BLaER1 (cell line): ENCODE data around the gene PRELID1.

Experiments
- H3K27ac ChIP-seq: shearing (Covaris generic); formaldehyde crosslinking; 2 replicates; pipeline ENCODE4 v1.8.1; 2022
- H3K27me3 ChIP-seq: shearing (Covaris generic); formaldehyde crosslinking; 2 replicates; pipeline ENCODE4 v1.8.1; 2022
- H3K36me3 ChIP-seq: shearing (Covaris generic); formaldehyde crosslinking; 2 replicates; pipeline ENCODE4 v1.8.1; 2022
- H3K4me1 ChIP-seq: shearing (Covaris generic); formaldehyde crosslinking; 2 replicates; pipeline ENCODE4 v1.8.1; 2022
- H3K4me2 ChIP-seq: shearing (Covaris generic); formaldehyde crosslinking; 2 replicates; pipeline ENCODE4 v1.8.1; 2022
- H3K4me3 ChIP-seq: shearing (Covaris generic); formaldehyde crosslinking; 2 replicates; pipeline ENCODE4 v1.8.1; 2022
- H3K9ac ChIP-seq: shearing (Covaris generic); formaldehyde crosslinking; 2 replicates; pipeline ENCODE4 v1.8.1; 2022
- H3K9me3 ChIP-seq: shearing (Covaris generic); formaldehyde crosslinking; 2 replicates; pipeline ENCODE4 v1.8.1; 2022
- H4K20me1 ChIP-seq: shearing (Covaris generic); formaldehyde crosslinking; 2 replicates; pipeline ENCODE4 v1.8.1; 2022
- Cebpa-rat ChIP-seq: shearing (Covaris generic); IDR thresholded peaks from 2 replicates; pipeline ENCODE4 v1.8.1; 2022

Gene PRELID1

DNA sequence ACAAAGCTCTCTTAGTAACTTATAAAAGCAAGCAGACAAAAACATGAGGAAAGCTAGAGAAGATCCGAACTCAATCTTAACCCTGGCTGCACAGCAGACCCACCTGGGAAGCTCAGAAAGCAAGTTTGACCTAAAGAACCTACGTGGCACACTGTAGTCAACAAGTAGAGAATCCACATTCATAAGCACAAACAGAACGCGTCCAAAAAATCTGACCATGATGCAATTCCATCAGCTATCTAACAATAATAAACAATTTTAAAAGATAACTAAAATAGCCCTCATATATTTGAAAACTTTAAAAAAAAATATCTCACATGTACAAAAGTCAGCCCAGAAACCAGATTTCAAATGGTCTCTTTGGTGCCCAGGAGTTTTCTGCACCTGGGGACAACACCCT is 43.2 kb downstream of the PRELID1 start:
- Histone ChIP-seq H3K4me1 (peaks cover 40% of the 10 kb centered on the region), H3K27ac (no peak overlapping the region), H3K9me3 (no peaks in the 10 kb centered on the region), H3K4me2 (peak overlapping the region; percentile 18; the same call in 1 of the 2 replicates), H3K4me3 (no peak overlapping the region), H4K20me1 (peaks cover 63% of the 10 kb centered on the region), H3K36me3 (peaks cover 71% of the 10 kb centered on the region), H3K27me3 (no peaks in the 10 kb centered on the region), H3K9ac (peak overlapping the region; percentile 28; the same call in 1 of the 2 replicates)
- no peak for TF ChIP-seq Cebpa-rat

DNA sequence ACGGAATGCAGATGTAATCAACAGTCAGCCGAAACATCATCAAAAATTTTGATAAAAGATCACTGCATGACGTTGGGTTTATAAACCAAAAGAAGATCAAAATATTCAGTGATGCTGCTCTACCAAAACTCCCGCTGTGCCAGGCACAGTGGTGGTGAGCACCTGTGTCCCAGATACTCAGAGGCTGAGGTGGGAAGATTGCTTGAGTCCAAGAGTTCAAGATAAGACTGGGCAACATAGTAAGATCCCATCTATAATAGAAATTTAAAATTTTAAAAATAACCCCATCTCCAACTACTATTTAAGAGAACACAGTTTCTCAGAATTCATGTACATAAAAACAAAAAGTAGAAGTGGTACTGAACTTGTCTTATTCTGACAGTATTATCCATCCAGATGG is 44.1 kb downstream of the PRELID1 start:
- Histone ChIP-seq H3K27ac (no peak overlapping the region), H3K4me1 (peaks cover 47% of the 10 kb centered on the region), H3K4me2 (peak overlapping the region; percentile 18; the same call in 1 of the 2 replicates), H3K9ac (no peak overlapping the region), H3K27me3 (no peaks in the 10 kb centered on the region), H3K4me3 (no peak overlapping the region), H3K9me3 (no peaks in the 10 kb centered on the region), H4K20me1 (peaks cover 63% of the 10 kb centered on the region), H3K36me3 (peaks cover 63% of the 10 kb centered on the region)
- TF ChIP-seq Cebpa-rat: no peak

DNA sequence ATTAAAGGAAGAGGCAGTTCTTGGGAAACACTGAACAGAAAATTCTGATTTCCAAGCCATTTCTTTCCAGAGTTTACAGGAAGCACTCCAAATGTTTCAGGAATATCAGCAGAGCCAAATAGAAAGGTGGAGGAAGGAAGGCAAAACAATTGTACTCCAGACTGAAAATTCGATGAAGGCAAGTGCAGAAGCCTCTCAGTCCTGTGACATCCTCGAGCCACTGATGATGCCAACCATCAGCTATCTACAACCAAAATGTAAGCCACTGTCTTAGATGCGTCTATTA is 45.7 kb downstream of the PRELID1 start:
- Histone ChIP-seq H3K9ac (peak overlapping the region; percentile 98; the same call in 1 of the 2 replicates), H3K27me3 (no peaks in the 10 kb centered on the region), H3K4me2 (peak overlapping the region; percentile 96), H3K27ac (no peak overlapping the region), H3K4me3 (no peak overlapping the region), H3K36me3 (peaks cover 47% of the 10 kb centered on the region), H4K20me1 (peaks cover 63% of the 10 kb centered on the region), H3K4me1 (peaks cover 47% of the 10 kb centered on the region), H3K9me3 (no peaks in the 10 kb centered on the region)
- TF ChIP-seq Cebpa-rat: no peak

DNA sequence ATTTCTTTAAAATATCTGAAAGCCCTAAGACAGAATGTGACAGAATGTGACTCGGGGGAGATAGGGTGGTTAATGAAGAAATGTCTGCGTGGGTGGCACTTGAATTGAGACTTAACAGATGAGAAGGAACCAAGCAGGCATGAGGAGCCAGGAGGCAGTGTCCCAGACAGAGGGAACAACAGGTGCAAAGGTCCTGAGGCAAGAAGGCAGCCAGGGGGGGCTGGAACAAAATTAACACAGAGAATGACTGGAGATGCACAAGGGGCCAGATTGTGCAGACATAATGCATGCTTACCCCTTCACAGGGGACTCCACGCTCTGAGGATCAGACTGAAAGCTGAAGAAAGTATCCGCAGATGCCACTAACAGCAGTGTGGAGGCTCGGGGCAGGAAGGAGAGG is 46.2 kb downstream of the PRELID1 start:
- Histone ChIP-seq H3K9me3 (no peaks in the 10 kb centered on the region), H3K27ac (no peak overlapping the region), H3K36me3 (peaks cover 43% of the 10 kb centered on the region), H3K4me2 (peak overlapping the region; percentile 96), H3K4me3 (peak overlapping the region; percentile 97), H4K20me1 (peaks cover 63% of the 10 kb centered on the region), H3K9ac (peak overlapping the region; percentile 98), H3K4me1 (peaks cover 49% of the 10 kb centered on the region), H3K27me3 (no peaks in the 10 kb centered on the region)
- no peak for TF ChIP-seq Cebpa-rat

DNA sequence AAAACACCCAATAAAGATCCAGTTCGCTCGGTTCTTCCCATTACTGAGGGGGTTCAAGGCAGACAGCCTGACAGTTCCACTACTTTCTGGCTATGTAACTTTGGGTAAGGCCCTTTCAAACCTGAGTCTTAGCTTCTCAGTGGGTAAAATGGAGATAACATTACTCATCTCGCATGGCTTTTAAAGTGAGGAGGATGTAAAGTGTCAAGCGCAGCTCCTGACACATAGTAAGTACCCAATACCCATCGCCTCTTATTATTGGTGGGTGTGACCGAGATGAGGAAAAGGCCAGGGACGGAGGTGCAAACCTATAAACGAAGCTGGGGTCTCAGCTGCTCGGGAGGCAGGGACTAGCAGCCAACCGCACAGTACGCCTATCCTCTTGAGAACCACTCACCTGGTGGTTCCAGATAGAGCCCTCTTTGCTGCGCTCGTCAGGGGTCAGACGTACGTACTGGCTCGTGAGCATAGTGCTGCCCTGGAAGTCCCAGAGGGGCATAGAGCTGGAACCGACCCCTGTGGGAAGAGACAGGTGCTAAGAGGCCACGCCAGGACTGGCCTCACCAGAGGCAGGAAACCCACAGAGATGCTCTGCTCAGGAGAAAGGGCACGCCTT is 47.3 kb downstream of the PRELID1 start:
- Histone ChIP-seq H3K9ac (peak overlapping the region; percentile 98), H3K27ac (peak overlapping the region; percentile 97), H4K20me1 (peaks cover 53% of the 10 kb centered on the region), H3K4me2 (peak overlapping the region; percentile 96), H3K9me3 (no peaks in the 10 kb centered on the region), H3K4me3 (peak overlapping the region; percentile 97), H3K4me1 (peaks cover 60% of the 10 kb centered on the region), H3K36me3 (peaks cover 32% of the 10 kb centered on the region), H3K27me3 (no peaks in the 10 kb centered on the region)
- no peak for TF ChIP-seq Cebpa-rat

DNA sequence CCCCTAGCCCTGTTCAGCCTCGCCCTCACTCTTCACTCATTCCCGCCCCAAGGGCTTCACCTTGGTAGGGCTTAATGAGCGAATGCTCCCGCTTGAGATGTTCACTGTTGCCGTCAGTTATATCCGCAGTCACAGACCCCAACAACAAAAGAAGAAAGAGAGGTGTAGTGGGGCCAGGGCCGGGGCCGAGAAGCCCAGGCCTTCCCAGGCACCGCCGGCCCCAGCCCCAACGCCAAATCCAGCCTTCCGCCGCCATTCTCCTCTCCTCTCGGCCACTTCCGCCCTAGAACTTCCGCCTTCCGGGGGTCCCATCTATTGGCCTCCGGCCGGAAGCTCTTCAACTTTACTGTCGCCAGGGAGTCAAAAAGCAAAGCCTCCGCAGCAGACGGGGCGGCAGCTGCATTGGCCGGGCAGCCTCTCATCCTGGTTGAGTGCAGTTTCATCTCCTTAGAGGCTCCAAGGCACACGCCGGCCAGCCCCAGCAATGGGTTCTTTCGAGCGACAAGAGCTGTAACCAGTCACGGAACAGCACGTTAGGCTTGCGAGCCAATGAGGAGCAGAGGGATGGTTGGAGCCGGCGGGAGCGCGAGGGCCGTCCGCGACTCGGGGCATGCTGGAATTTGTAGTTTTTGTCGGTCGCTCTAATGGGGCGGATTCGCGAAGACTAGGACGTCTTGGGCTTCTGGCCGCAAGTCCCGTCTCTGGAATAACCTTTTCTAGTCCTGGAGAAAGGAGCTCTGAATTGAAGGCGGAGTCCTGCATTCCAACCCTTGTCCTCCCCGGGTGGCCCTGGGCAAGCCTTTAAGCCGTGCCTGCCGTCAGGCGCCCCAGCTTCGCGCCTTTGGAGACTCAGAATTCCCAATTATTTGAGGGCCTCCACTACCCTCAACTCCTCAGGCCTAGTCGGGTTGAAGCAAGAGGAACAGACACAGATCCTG is 48.1 kb downstream of the PRELID1 start, which contains the start of gene LMAN2:
TSS of gene LMAN2 (minus strand) at position 277 of the 938 bp plus-strand sequence. CDS start at position 256, 21 bp downstream.
- Histone ChIP-seq H4K20me1 (peaks cover 45% of the 10 kb centered on the region), H3K9ac (peak within 1 kb of the TSS; percentile 98), H3K4me1 (peaks cover 68% of the 10 kb centered on the region), H3K9me3 (no peaks in the 10 kb centered on the region), H3K4me2 (peak within 1 kb of the TSS; percentile 96), H3K4me3 (peak within 1 kb of the TSS; percentile 97), H3K36me3 (peaks cover 26% of the 10 kb centered on the region), H3K27me3 (no peaks in the 10 kb centered on the region), H3K27ac (peak within 1 kb of the TSS; percentile 97)
- no peak for TF ChIP-seq Cebpa-rat

DNA sequence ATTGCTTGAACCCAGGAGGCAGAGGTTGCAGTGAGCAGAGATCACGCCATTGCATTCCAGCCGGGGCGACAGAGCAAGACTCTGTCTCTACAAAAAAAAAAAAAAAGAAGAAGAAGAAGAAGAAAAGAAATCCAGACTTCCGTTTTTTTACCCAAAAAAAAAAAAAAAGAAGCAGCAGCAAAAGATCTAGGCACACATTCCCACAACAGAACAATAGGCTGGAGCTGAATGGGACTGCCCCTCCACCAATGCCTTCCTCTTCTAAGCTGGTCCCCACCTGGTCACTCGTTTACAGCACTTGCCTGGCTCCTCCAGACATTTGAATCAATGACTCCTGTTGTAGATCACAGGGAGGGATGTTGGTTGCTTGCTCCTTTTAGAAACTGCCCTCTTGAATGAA is 49.5 kb downstream of the PRELID1 start:
- Histone ChIP-seq H3K36me3 (peaks cover 15% of the 10 kb centered on the region), H3K27ac (no peak overlapping the region), H3K4me3 (no peak overlapping the region), H4K20me1 (peaks cover 31% of the 10 kb centered on the region), H3K9ac (no peak overlapping the region), H3K9me3 (no peaks in the 10 kb centered on the region), H3K4me2 (no peak overlapping the region), H3K27me3 (no peaks in the 10 kb centered on the region), H3K4me1 (peaks cover 69% of the 10 kb centered on the region)
- no peak for TF ChIP-seq Cebpa-rat

DNA sequence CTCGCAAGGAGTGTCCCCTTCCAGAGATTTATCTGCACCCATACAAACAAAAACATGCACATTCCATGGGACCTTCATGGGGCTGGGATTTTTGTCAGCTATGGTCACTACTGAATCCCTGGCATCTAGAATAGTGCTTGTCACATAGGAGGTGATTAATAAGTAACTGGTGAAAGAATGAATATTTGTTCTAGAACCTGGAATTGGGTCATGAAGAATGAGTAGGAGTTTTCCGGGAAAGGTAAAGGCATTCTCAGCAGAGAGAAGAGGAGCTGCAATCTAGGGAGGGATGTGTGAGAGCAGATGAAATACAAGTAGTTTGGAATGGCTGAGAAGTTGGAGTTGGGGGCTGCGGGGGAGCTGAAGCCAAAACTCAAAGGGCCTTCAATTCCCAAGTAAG is 50.7 kb downstream of the PRELID1 start:
- Histone ChIP-seq H3K27me3 (no peaks in the 10 kb centered on the region), H3K27ac (no peak overlapping the region), H3K9me3 (no peaks in the 10 kb centered on the region), H3K4me3 (no peak overlapping the region), H3K36me3 (peaks cover 9% of the 10 kb centered on the region), H4K20me1 (peaks cover 19% of the 10 kb centered on the region), H3K9ac (no peak overlapping the region), H3K4me1 (peaks cover 69% of the 10 kb centered on the region), H3K4me2 (no peak overlapping the region)
- no peak for TF ChIP-seq Cebpa-rat

DNA sequence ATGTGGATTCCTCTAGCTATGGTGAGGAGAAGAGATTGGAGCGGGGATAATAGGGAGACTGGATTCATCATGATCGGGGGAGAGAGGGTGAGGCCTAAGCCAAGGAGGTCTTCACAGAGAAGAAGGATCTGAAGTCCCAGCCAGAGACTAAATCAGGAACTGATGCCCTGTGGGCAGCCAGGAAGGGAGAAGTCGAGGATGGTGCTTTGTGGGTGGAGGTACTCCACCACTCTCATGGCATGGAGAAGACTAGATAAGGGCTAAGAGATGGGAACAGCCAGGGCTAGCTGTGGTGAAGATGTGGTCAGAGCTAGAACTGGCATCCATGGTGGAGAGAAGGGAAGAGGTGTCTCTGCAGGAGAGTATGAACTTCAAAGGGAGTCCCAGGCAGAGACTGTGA is 51.1 kb downstream of the PRELID1 start:
- no peak overlapping the region for H3K27ac ChIP-seq
- H4K20me1 ChIP-seq: peaks cover 15% of the 10 kb centered on the region
- no peaks in the 10 kb centered on the region for H3K9me3 ChIP-seq
- TF ChIP-seq Cebpa-rat: no peak
- H3K36me3 ChIP-seq: peaks cover 5% of the 10 kb centered on the region; the same call in 1 of the 2 replicates
- H3K4me2 ChIP-seq: peak overlapping the region; percentile 99; the same call in 1 of the 2 replicates
- no peak overlapping the region for H3K9ac ChIP-seq
- H3K4me1 ChIP-seq: peaks cover 69% of the 10 kb centered on the region
- H3K4me3 ChIP-seq: no peak overlapping the region
- no peaks in the 10 kb centered on the region for H3K27me3 ChIP-seq

DNA sequence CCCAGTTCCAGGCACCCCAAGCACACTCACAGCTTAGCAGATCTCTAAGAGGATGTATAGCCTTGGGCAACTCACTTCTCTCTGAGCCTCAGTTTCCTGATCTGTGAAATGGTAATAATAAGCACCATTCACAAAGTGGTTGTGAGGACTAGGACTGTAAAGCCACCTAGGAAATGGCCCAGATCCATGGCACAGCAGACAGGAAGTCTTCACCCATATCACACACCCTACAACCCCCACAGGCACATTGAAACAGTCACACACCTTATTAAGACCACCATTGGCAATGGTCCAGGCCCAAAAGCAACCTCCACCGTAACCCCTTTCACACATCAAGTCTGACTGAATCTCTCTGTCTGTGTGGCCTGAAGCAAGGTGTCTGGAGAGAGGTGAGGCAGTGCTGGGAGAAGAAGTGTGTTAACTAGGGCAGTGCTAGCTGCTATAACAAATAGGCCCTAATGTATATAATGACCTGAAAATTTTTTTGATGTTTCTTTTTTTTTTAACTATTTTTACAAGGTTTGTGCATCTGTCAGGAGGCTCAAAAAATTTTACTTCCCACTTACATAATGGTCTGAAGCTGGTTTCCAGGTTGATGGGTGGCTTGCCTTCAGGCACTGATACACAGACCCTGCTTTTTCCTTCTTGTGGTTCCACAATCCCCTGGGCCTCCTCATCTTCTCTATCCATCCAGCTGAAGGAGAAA is 51.7 kb downstream of the PRELID1 start:
- Histone ChIP-seq H3K36me3 (no peaks in the 10 kb centered on the region), H4K20me1 (peaks cover 9% of the 10 kb centered on the region), H3K27me3 (no peaks in the 10 kb centered on the region), H3K27ac (no peak overlapping the region), H3K9ac (no peak overlapping the region), H3K4me1 (peaks cover 69% of the 10 kb centered on the region), H3K4me2 (peak overlapping the region; percentile 99), H3K9me3 (no peaks in the 10 kb centered on the region), H3K4me3 (no peak overlapping the region)
- TF ChIP-seq Cebpa-rat: no peak
